Hair follicle dermal papilla cell (primary cell): Measurements from ENCODE around the gene POC5. TPM values are rescaled to one million over a fixed set of nuclear protein-coding genes. Genes with fewer than 3 reads are reported as not detected.

ENCODE experiments used
- small RNA-seq: library from RNA; depleted of rRNA; stranded (forward); fragments of <200 nt; gene quantifications from one replicate; pipeline ENCODE3, GENCODE V24; 2012
- total RNA-seq: library from RNA; depleted of rRNA; stranded (reverse); fragments of >200 nt; gene quantifications from 2 replicates; pipeline ENCODE4 v1.2.3, GENCODE V29; 2012

POC5 gene
- total RNA-seq: 7.1 and 9.8 TPM in 2 replicates

GRCh38 chr5:75717082-75717922 is at the start of gene POC5:
Gene POC5 (minus strand): TSS chr5:75717437. CDS start chr5:75712937, 4,500 bp downstream.

Small RNAs within 50 kb of the gene (small RNA-seq; reads per million reads assigned to genes)
- gene RNU6-680P: not detected

Other genes with a start within 250 kb of the POC5 start
- 24.5 and 24.9 TPM in 2 replicates for gene CERT1, start 205.8 kb downstream of the POC5 start, total RNA-seq
- 36.9 and 45.3 TPM in 2 replicates for gene POLK, start 205.5 kb downstream of the POC5 start, total RNA-seq
- 0.12 and 0.32 TPM in 2 replicates for gene ANKDD1B, start 106.0 kb downstream of the POC5 start, total RNA-seq